ENCODE data around the gene DPH3. TPM values are rescaled to one million over a fixed set of nuclear protein-coding genes. Genes with fewer than 3 reads are reported as not detected.

The DPH3 gene
- total and polyA plus RNA-seq, 2 of the 8 experiments (the other 6 are each of a cell fraction or from before 2014, with no cell fraction given): 9.8 to 40.1 TPM

DNA sequence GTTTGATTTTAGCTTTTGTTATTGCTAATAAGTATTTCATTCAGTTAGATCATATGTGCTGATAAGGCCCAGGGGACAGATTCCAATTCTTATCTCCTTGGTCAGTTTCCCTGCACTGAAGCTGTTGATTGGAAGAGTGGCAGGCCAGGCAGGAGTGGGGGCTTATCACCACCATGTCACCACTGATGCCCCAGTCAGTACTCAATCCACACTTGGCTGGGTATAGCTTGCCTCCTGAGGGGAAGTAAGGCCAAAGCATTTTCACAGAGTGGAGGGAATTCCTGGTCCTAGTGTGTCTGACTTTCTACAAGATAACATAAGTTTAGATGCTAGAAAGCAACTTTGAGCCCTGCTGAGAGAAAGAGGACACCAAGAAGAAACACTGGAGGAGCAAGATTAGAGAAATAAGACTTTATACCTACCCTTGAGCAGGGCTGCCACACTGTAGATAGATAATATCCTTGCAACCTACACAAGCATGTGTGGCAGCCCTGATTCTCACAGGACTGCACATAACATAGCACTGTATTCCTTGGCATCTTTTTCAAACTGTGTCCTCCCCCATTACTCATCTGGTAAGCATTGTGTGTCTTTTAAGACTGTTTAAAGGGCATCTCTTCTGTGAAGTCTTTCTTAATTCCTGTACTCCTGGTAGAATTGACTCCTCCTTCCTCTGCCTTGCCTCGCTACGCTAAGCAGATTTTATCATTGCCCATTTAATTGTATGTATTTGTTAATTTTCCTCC lies 24.6 kb upstream of the DPH3 start:
- DNase-seq (ENCODE audit: low read depth in 1 of 2, low spot score in 2 of 2): no peak
- no peak overlapping the region for H4K8ac ChIP-seq (ENCODE audit: extremely low read depth, insufficient read depth, low read length)
- H3K27me3 ChIP-seq (replicated peaks in 1 of 4; ENCODE audit: control insufficient read depth in 3 of 4, extremely low read depth in 1 of 4, insufficient read depth in 3 of 4, low read length in 3 of 4): no peaks in the 10 kb centered on the region
- no peak overlapping the region; the same call in 1 of the 2 replicates for H3K27ac ChIP-seq (ENCODE audit: low read depth, low read length)
- H4K91ac ChIP-seq (replicated peaks; ENCODE audit: insufficient read length, low read length): no peak overlapping the region
- H3K23me2 ChIP-seq (ENCODE audit: low read depth, low read length): no peaks in the 10 kb centered on the region
- H3K23ac ChIP-seq (ENCODE audit: insufficient read length): no peak overlapping the region
- H3K4me2 ChIP-seq (ENCODE audit: insufficient read depth in 1 of 2, low read depth in 2 of 2, low read length in 2 of 2): no peak overlapping the region
- 88% methylated on average over 2 of the region's 2 CpGs; no CpG with 5 or more reads in 1 of the 2 experiments for WGBS, 2 experiments (ENCODE audit: extremely low coverage in 1 of 2, insufficient coverage in 1 of 2, insufficient read length in 1 of 2, insufficient replicate concordance in 2 of 2, low coverage in 1 of 2, low lambda C conversion rate in 2 of 2, missing lambda C conversion rate in 1 of 2)
- no peak for FAIRE-seq
- H3K4me1 ChIP-seq (replicated peaks in 1 of 4; ENCODE audit: control insufficient read depth in 3 of 4, insufficient read depth in 4 of 4, low read length in 3 of 4): no peaks in the 10 kb centered on the region
- no peak overlapping the region for H2BK12ac ChIP-seq (ENCODE audit: low read depth, low read length)
- H3K9me3 ChIP-seq (ENCODE audit: insufficient read depth in 2 of 2, low read depth in 1 of 2, low read length in 1 of 2): no peaks in the 10 kb centered on the region
- H2BK120ac ChIP-seq (replicated peaks; ENCODE audit: low read depth, low read length): no peak overlapping the region
- H3K79me1 ChIP-seq (ENCODE audit: low read depth, low read length): 0 out of 2 replicates have a peak, but pooled peaks cover 3% of the 10 kb centered on the region
- peaks cover 3 to 22% of the 10 kb centered on the region in 2 experiments; a peak in 2 of 4 replicates for H3K79me2 ChIP-seq (ENCODE audit: control insufficient read depth in 1 of 2, insufficient read depth in 2 of 2, low read length in 2 of 2)
- H3K14ac ChIP-seq (ENCODE audit: insufficient read length): no peak overlapping the region
- H2BK20ac ChIP-seq (ENCODE audit: low read length): no peak overlapping the region
- H2BK5ac ChIP-seq (ENCODE audit: low read depth, low read length): no peak overlapping the region
- H3K56ac ChIP-seq (replicated peaks; ENCODE audit: insufficient read length, low read depth, low read length): no peak overlapping the region
- no peak overlapping the region for H3K18ac ChIP-seq (ENCODE audit: extremely low read depth, low read length)
- H3K36me3 ChIP-seq (ENCODE audit: control insufficient read depth in 2 of 4, insufficient read depth in 4 of 4, low read length in 3 of 4): peaks cover 0 to 11% (median 8%) of the 10 kb centered on the region in 4 experiments; a peak in 5 of 8 replicates
- H3K9ac ChIP-seq (replicated peaks in 1 of 4; ENCODE audit: extremely low read depth in 1 of 4, low read depth in 3 of 4, low read length in 3 of 4): no peak overlapping the region
- no peak overlapping the region for H2AK5ac ChIP-seq (ENCODE audit: low read depth, low read length)
- no peak overlapping the region for H4K5ac ChIP-seq (ENCODE audit: insufficient read length, low read depth, low read length)
- ChIA-PET CTCF (ENCODE audit: partially characterized antibody) (interaction anchor here (0.7 to 9.2 kb wide), 21 partner anchors 12 to 287 kb away, joined by 3 to 106 read pairs (median 5); partner anchors contain the start of genes DPH3 and OXNAD1), POLR2A (ENCODE audit: partially characterized antibody) (interaction anchor here (1.0 to 1.5 kb wide), 2 partner anchors 261 kb away, joined by 3 to 7 read pairs; no protein-coding TSS in a partner anchor)
- H3K4ac ChIP-seq (replicated peaks; ENCODE audit: insufficient read length, low read depth, low read length): no peak overlapping the region
- no peak overlapping the region for H2BK15ac ChIP-seq (ENCODE audit: low read length)
- no peaks in the 10 kb centered on the region for H4K20me1 ChIP-seq (replicated peaks in 1 of 2; ENCODE audit: control insufficient read depth in 1 of 2, insufficient read depth in 2 of 2, low read length in 2 of 2)
- no peak overlapping the region for H2AFZ ChIP-seq (ENCODE audit: low read length)
- no peak overlapping the region for H3K4me3 ChIP-seq (ENCODE audit: extremely low read depth in 1 of 4, insufficient read depth in 2 of 4, low read depth in 3 of 4, low read length in 4 of 4)
- no peak for TF ChIP-seq RFX5 (IDR thresholded peaks at IDR 0.05; ENCODE audit: borderline replicate concordance, low read depth, low read length)
- no peak for TF ChIP-seq HDAC2 (IDR thresholded peaks at IDR 0.05; ENCODE audit: borderline replicate concordance in 1 of 2, low read depth in 2 of 2, low read length in 2 of 2)
- TF ChIP-seq FOSL1 (IDR thresholded peaks at IDR 0.05; ENCODE audit: insufficient read depth, low read depth, low read length): no peak
- no peak for TF ChIP-seq TEAD4 (IDR thresholded peaks at IDR 0.05; ENCODE audit: low read depth, low read length)
- no peak for TF ChIP-seq TAF1 (IDR thresholded peaks at IDR 0.05; ENCODE audit: low read depth, low read length)
- TF ChIP-seq KDM5A (IDR thresholded peaks at IDR 0.05; ENCODE audit: low read length): no peak
- no peak for TF ChIP-seq SP1 (IDR thresholded peaks at IDR 0.05; ENCODE audit: low read depth, low read length)
- TF ChIP-seq POLR2AphosphoS5 (IDR thresholded peaks at IDR 0.05; ENCODE audit: low read depth, low read length): no peak
- no peak for TF ChIP-seq EZH2 (IDR thresholded peaks at IDR 0.05; ENCODE audit: low read depth, low read length, severe bottlenecking)
- no peak for TF ChIP-seq KDM4A (IDR thresholded peaks at IDR 0.05; ENCODE audit: low read depth, low read length, severe bottlenecking)
- TF ChIP-seq POU5F1 (IDR thresholded peaks at IDR 0.05; ENCODE audit: low read depth, low read length): no peak
- TF ChIP-seq ASH2L (IDR thresholded peaks at IDR 0.05; ENCODE audit: low read length): no peak
